H1 (cell line): Measurements from ENCODE around the gene DIP2C. TPM values are rescaled to one million over a fixed set of nuclear protein-coding genes. Genes with fewer than 3 reads are reported as not detected.

Experiments
- CTCF ChIA-PET: fragments of 300-600 bp; sonication (Branson Sonifier 250); formaldehyde crosslinking; loops from one replicate; lab custom pipeline; 2021; ENCODE audit not compliant: partially characterized antibody; lab: Charles Lee
- POLR2A ChIA-PET: fragments of 300-600 bp; sonication (Branson Sonifier 250); formaldehyde crosslinking; loops from one replicate; lab custom pipeline; 2021; ENCODE audit warnings: inconsistent platforms; ENCODE audit not compliant: partially characterized antibody; lab: Charles Lee
- DNase-seq, 2 experiments: peaks; one replicate each; pipeline versions ENCODE4 v3.0.0 to v3.0.0-alpha.2; 2010 to 2022; ENCODE audit warnings: low spot score in 2 of 2, low read depth in 1 of 2, mixed read lengths in 1 of 2
- FAIRE-seq: peaks from 2 replicates; lab custom pipeline; 2011; peaks lifted over from hg19 to GRCh38; lab: Jason Lieb, UNC
- H2AFZ ChIP-seq: 2 replicates; pipeline ENCODE4 v1.8.1; 2012; ENCODE audit warnings: low read length, inconsistent platforms
- H2AK5ac ChIP-seq: 2 replicates; pipeline ENCODE4 v1.6.1; 2013; ENCODE audit warnings: low read depth, low read length
- H2BK120ac ChIP-seq: replicated peaks from 2 replicates; pipeline ENCODE3; 2013; ENCODE audit warnings: low read depth, low read length, inconsistent platforms
- H2BK12ac ChIP-seq: 2 replicates; pipeline ENCODE4 v1.6.1; 2013; ENCODE audit warnings: low read depth, low read length
- H2BK15ac ChIP-seq: 2 replicates; pipeline ENCODE4 v1.6.1; 2013; ENCODE audit warnings: low read length
- H2BK20ac ChIP-seq: 2 replicates; pipeline ENCODE4 v1.6.1; 2013; ENCODE audit warnings: low read length
- H2BK5ac ChIP-seq: 2 replicates; pipeline ENCODE4 v1.6.1; 2013; ENCODE audit warnings: low read depth, low read length
- H3K14ac ChIP-seq: 2 replicates; pipeline ENCODE4 v1.6.1; 2013; ENCODE audit warnings: inconsistent platforms; ENCODE audit not compliant: insufficient read length
- H3K18ac ChIP-seq: 2 replicates; pipeline ENCODE4 v1.6.1; 2013; ENCODE audit warnings: low read length; ENCODE audit errors: extremely low read depth
- H3K23ac ChIP-seq: 2 replicates; pipeline ENCODE4 v1.6.1; 2013; ENCODE audit warnings: inconsistent platforms; ENCODE audit not compliant: insufficient read length
- H3K23me2 ChIP-seq: 2 replicates; pipeline ENCODE4 v1.6.1; 2013; ENCODE audit warnings: low read depth, low read length
- H3K27ac ChIP-seq: 2 replicates; pipeline ENCODE4 v1.6.1; 2011; ENCODE audit warnings: low read depth, low read length, inconsistent platforms
- H3K27me3 ChIP-seq, 4 experiments: replicated peaks in 1 of 4; 1 replicate in 1 of 4; 2 replicates in 3 of 4; pipeline versions ENCODE4 v1.6.1 to v1.8.1; 2011 to 2013; ENCODE audit warnings: low read length in 3 of 4, mild to moderate bottlenecking in 3 of 4, inconsistent platforms in 2 of 4, mixed read lengths in 2 of 4, moderate library complexity in 1 of 4; ENCODE audit not compliant: control insufficient read depth in 3 of 4, insufficient read depth in 3 of 4; ENCODE audit errors: extremely low read depth in 1 of 4
- H3K36me3 ChIP-seq, 4 experiments: 2 replicates each; pipeline versions ENCODE4 v1.6.1 to v1.8.1; 2011 to 2013; ENCODE audit warnings: mild to moderate bottlenecking in 4 of 4, low read length in 3 of 4, moderate library complexity in 2 of 4, control low read depth in 1 of 4, inconsistent platforms in 1 of 4; ENCODE audit not compliant: insufficient read depth in 4 of 4, control insufficient read depth in 2 of 4
- H3K4ac ChIP-seq: replicated peaks from 2 replicates; pipeline ENCODE3; 2013; ENCODE audit warnings: low read length, low read depth, mixed read lengths, inconsistent platforms; ENCODE audit not compliant: insufficient read length
- H3K4me1 ChIP-seq, 4 experiments: replicated peaks in 1 of 4; 1 replicate in 1 of 4; 2 replicates in 3 of 4; pipeline versions ENCODE4 v1.6.1 to v1.8.1; 2011 to 2013; ENCODE audit warnings: low read length in 3 of 4, inconsistent platforms in 2 of 4, mixed read lengths in 1 of 4; ENCODE audit not compliant: insufficient read depth in 4 of 4, control insufficient read depth in 3 of 4
- H3K4me2 ChIP-seq, 2 experiments: 2 replicates each; pipeline versions ENCODE4 v1.6.1 to v1.8.1; 2011 to 2013; ENCODE audit warnings: low read depth in 2 of 2, low read length in 2 of 2, control low read depth in 1 of 2, inconsistent platforms in 1 of 2, mild to moderate bottlenecking in 1 of 2; ENCODE audit not compliant: insufficient read depth in 1 of 2
- H3K4me3 ChIP-seq, 4 experiments: fragments of 200-600, 300-600 bp in 1 of 4; sonication (generic), shearing (Covaris generic), sonication (Bioruptor Twin) in 1 of 4; 2 replicates each; pipeline versions ENCODE4 v1.5.1 to v1.8.1; 2011 to 2016; ENCODE audit warnings: low read length in 4 of 4, low read depth in 3 of 4, control low read depth in 2 of 4, inconsistent platforms in 2 of 4, mild to moderate bottlenecking in 2 of 4, mixed read lengths in 1 of 4, moderate library complexity in 1 of 4; ENCODE audit not compliant: insufficient read depth in 2 of 4; ENCODE audit errors: extremely low read depth in 1 of 4
- H3K56ac ChIP-seq: replicated peaks from 2 replicates; pipeline ENCODE3; 2013; ENCODE audit warnings: low read depth, mild to moderate bottlenecking, mixed read lengths, low read length, inconsistent platforms; ENCODE audit not compliant: insufficient read length
- H3K79me1 ChIP-seq: 2 replicates; pipeline ENCODE4 v1.6.1; 2013; ENCODE audit warnings: low read depth, low read length, control low read depth
- H3K79me2 ChIP-seq, 2 experiments: 2 replicates each; pipeline versions ENCODE4 v1.6.1 to v1.8.1; 2012 to 2013; ENCODE audit warnings: low read length in 2 of 2, mild to moderate bottlenecking in 2 of 2, inconsistent platforms in 1 of 2; ENCODE audit not compliant: insufficient read depth in 2 of 2, control insufficient read depth in 1 of 2
- H3K9ac ChIP-seq, 4 experiments: replicated peaks in 1 of 4; 1 replicate in 1 of 4; 2 replicates in 3 of 4; pipeline versions ENCODE4 v1.6.1 to v1.8.1; 2011 to 2013; ENCODE audit warnings: low read depth in 3 of 4, low read length in 3 of 4, control low read depth in 2 of 4, mild to moderate bottlenecking in 2 of 4, moderate library complexity in 2 of 4, inconsistent platforms in 1 of 4; ENCODE audit errors: extremely low read depth in 1 of 4
- H3K9me3 ChIP-seq, 2 experiments: 2 replicates each; pipeline versions ENCODE4 v1.6.1 to v1.8.1; 2012 to 2013; ENCODE audit warnings: mild to moderate bottlenecking in 2 of 2, moderate library complexity in 2 of 2, control low read depth in 1 of 2, inconsistent platforms in 1 of 2, low read depth in 1 of 2, low read length in 1 of 2, mixed read lengths in 1 of 2; ENCODE audit not compliant: insufficient read depth in 2 of 2
- H4K20me1 ChIP-seq, 2 experiments: replicated peaks in 1 of 2; 2 replicates each; pipeline versions ENCODE3 to v1.8.1; 2011 to 2013; ENCODE audit warnings: inconsistent platforms in 2 of 2, low read length in 2 of 2, mild to moderate bottlenecking in 1 of 2; ENCODE audit not compliant: insufficient read depth in 2 of 2, control insufficient read depth in 1 of 2
- H4K5ac ChIP-seq: 2 replicates; pipeline ENCODE4 v1.6.1; 2013; ENCODE audit warnings: low read length, low read depth, mixed read lengths, inconsistent platforms; ENCODE audit not compliant: insufficient read length
- H4K8ac ChIP-seq: 2 replicates; pipeline ENCODE4 v1.8.0; 2013; ENCODE audit warnings: mild to moderate bottlenecking, moderate library complexity, low read length, inconsistent platforms; ENCODE audit not compliant: insufficient read depth; ENCODE audit errors: extremely low read depth
- H4K91ac ChIP-seq: replicated peaks from 2 replicates; pipeline ENCODE3; 2013; ENCODE audit warnings: low read length, mixed read lengths, inconsistent platforms; ENCODE audit not compliant: insufficient read length
- CTBP2 ChIP-seq: IDR thresholded peaks from 2 replicates; pipeline ENCODE4 v1.7.0; 2011; ENCODE audit warnings: borderline replicate concordance, mild to moderate bottlenecking, moderate library complexity, mixed read lengths, low read length; ENCODE audit not compliant: insufficient read depth, insufficient read length
- EGR1 ChIP-seq: IDR thresholded peaks from 2 replicates; pipeline ENCODE4 v1.6.1; 2011; ENCODE audit warnings: low read depth, low read length, borderline replicate concordance
- FOSL1 ChIP-seq: IDR thresholded peaks from 2 replicates; pipeline ENCODE4 v1.6.1; 2011; ENCODE audit warnings: mild to moderate bottlenecking, low read depth, low read length, moderate library complexity; ENCODE audit not compliant: insufficient read depth
- GTF2F1 ChIP-seq: IDR thresholded peaks from 2 replicates; pipeline ENCODE4 v1.6.1; 2012; ENCODE audit warnings: low read depth, low read length, improper control_type of control experiment, borderline replicate concordance
- KDM1A ChIP-seq: fragments of 200-600, 300-600 bp; sonication (generic); IDR thresholded peaks from 2 replicates; pipeline ENCODE4 v1.7.1; 2016; ENCODE audit warnings: mild to moderate bottlenecking, low read length, borderline replicate concordance
- MAX ChIP-seq: IDR thresholded peaks from 2 replicates; pipeline ENCODE4 v1.6.1; 2012; ENCODE audit warnings: inconsistent platforms
- NANOG ChIP-seq: IDR thresholded peaks from 2 replicates; pipeline ENCODE4 v1.6.1; 2011; ENCODE audit warnings: low read length, low read depth, mild to moderate bottlenecking, inconsistent platforms; ENCODE audit not compliant: insufficient read depth, poor library complexity, severe bottlenecking
- PHF8 ChIP-seq: fragments of 200-600 bp; sonication (generic); conservative IDR thresholded peaks from 2 replicates; pipeline ENCODE4 v1.7.1; 2012; ENCODE audit warnings: low read depth, mild to moderate bottlenecking, inconsistent platforms, low read length, moderate library complexity
- RAD21 ChIP-seq, 2 experiments: IDR thresholded peaks in 1 of 2; conservative IDR thresholded peaks in 1 of 2; 2 replicates each; pipeline ENCODE4 v1.6.1; 2011; ENCODE audit warnings: low read depth in 2 of 2, low read length in 2 of 2, improper control_type of control experiment in 1 of 2, inconsistent platforms in 1 of 2, mild to moderate bottlenecking in 1 of 2, moderate library complexity in 1 of 2
- RBBP5 ChIP-seq: IDR thresholded peaks from 2 replicates; pipeline ENCODE4 v1.7.1; 2012; ENCODE audit warnings: low read depth, mild to moderate bottlenecking, inconsistent platforms, low read length, moderate library complexity, borderline replicate concordance
- SAP30 ChIP-seq: fragments of 300-600 bp; sonication (generic); IDR thresholded peaks from 2 replicates; pipeline ENCODE4 v1.7.1; 2012; ENCODE audit warnings: low read length, moderate library complexity, mild to moderate bottlenecking, inconsistent platforms; ENCODE audit not compliant: insufficient read depth, insufficient replicate concordance
- SP1 ChIP-seq: IDR thresholded peaks from 2 replicates; pipeline ENCODE4 v1.6.1; 2011; ENCODE audit warnings: low read depth, low read length
- SP4 ChIP-seq: IDR thresholded peaks from 2 replicates; pipeline ENCODE4 v1.6.1; 2012; ENCODE audit warnings: low read length, inconsistent platforms
- SUZ12 ChIP-seq: fragments of 200-600 bp; sonication (generic); IDR thresholded peaks from 2 replicates; pipeline ENCODE4 v1.6.1; 2012; ENCODE audit warnings: mild to moderate bottlenecking, inconsistent platforms, low read length, moderate library complexity, mixed read lengths
- WGBS, 2 experiments: shearing (Covaris generic) in 1 of 2; methylation state at CpG; one replicate each; pipeline versions ENCODE4 v1.1.6 to v1.1.7; 2013 to 2015; ENCODE audit warnings: low lambda C conversion rate in 2 of 2, mixed read lengths in 2 of 2, inconsistent platforms in 1 of 2, low coverage in 1 of 2, missing lambda C conversion rate in 1 of 2; ENCODE audit not compliant: insufficient replicate concordance in 2 of 2, insufficient coverage in 1 of 2, insufficient read length in 1 of 2; ENCODE audit errors: extremely low coverage in 1 of 2, missing lambda C conversion rate in 1 of 2; 5-methylcytosine and 5-hydroxymethylcytosine counted together
- polyA plus RNA-seq, 7 experiments: library from polyadenylated mRNA; depleted of rRNA in 3 of 7; stranded (reverse) in 5 of 7; unstranded in 2 of 7; fragments of >200 nt in 5 of 7; fragments of 200-250 nt in 2 of 7; gene quantifications; 1 replicate in 5 of 7; 2 replicates in 1 of 7; 4 replicates in 1 of 7; pipeline versions ENCODE4 v1.2.1 to v1.2.3, GENCODE V29; 2011 to 2013; ENCODE audit warnings: missing spikeins in 2 of 7, mixed read lengths in 2 of 7
- total RNA-seq: library from RNA; stranded (reverse); fragmentation: NEBNext Ultra II Directional; extraction: Animal tissue kit (Norgen Biotek cat#: 25700); gene quantifications from 2 replicates; pipeline ENCODE4 v1.2.1, GENCODE V29; 2021

DIP2C gene
- total and polyA plus RNA-seq, 2 of the 8 experiments (the other 6 are each of a cell fraction or from before 2014, with no cell fraction given), result 3.8 to 9.3 TPM

- 86% methylated on average over 2 of the region's 2 CpGs; no CpG with 5 or more reads in 1 of the 2 experiments for WGBS, 2 experiments
- no peaks in the 10 kb centered on the region for H3K4me1 ChIP-seq
- H2BK20ac ChIP-seq, result no peak overlapping the region
- H2AFZ ChIP-seq, result no peak overlapping the region
- no peak overlapping the region for H2BK120ac ChIP-seq
- no peak overlapping the region for H3K18ac ChIP-seq
- H2BK12ac ChIP-seq, result no peak overlapping the region
- H3K4me2 ChIP-seq, result no peak overlapping the region
- FAIRE-seq (no peak), DNase-seq (no peak)
- H3K4me3 ChIP-seq, result no peak overlapping the region
- no peaks in the 10 kb centered on the region for H3K27me3 ChIP-seq
- ChIA-PET CTCF (interaction anchor here (1.4 kb wide), 1 partner anchor 346 kb away, joined by 3 read pairs; no protein-coding TSS in a partner anchor), POLR2A (no interaction called here)
- H4K91ac ChIP-seq, result no peak overlapping the region
- H3K4ac ChIP-seq, result no peak overlapping the region
- H4K8ac ChIP-seq, result no peak overlapping the region
- no peak overlapping the region for H3K14ac ChIP-seq
- peaks cover 0 to 4% of the 10 kb centered on the region in 2 experiments for H4K20me1 ChIP-seq
- no peaks in the 10 kb centered on the region for H3K36me3 ChIP-seq
- no peaks in the 10 kb centered on the region for H3K23me2 ChIP-seq
- H3K9me3 ChIP-seq, result no peaks in the 10 kb centered on the region
- no peak overlapping the region for H3K56ac ChIP-seq
- no peaks in the 10 kb centered on the region for H3K79me2 ChIP-seq
- H4K5ac ChIP-seq, result no peak overlapping the region
- no peak overlapping the region for H2BK5ac ChIP-seq
- H2AK5ac ChIP-seq, result no peak overlapping the region
- no peak overlapping the region for H3K23ac ChIP-seq
- H3K27ac ChIP-seq, result no peak overlapping the region
- no peak overlapping the region for H2BK15ac ChIP-seq
- no peak overlapping the region for H3K9ac ChIP-seq
- no peaks in the 10 kb centered on the region for H3K79me1 ChIP-seq
- no peak for TF ChIP-seq SUZ12
- TF ChIP-seq RAD21 (IDR thresholded peaks at IDR 0.05 in 1 of 2, conservative IDR thresholded peaks at IDR 0.05 in 1 of 2; ENCODE audit: low read depth in 2 of 2, low read length in 2 of 2), result no peak
- no peak for TF ChIP-seq GTF2F1
- no peak for TF ChIP-seq MAX
- TF ChIP-seq PHF8, result no peak
- TF ChIP-seq FOSL1, result no peak
- no peak for TF ChIP-seq EGR1
- TF ChIP-seq SAP30, result no peak
- no peak for TF ChIP-seq KDM1A
- no peak for TF ChIP-seq CTBP2
- no peak for TF ChIP-seq SP4
- TF ChIP-seq RBBP5, result no peak
- no peak for TF ChIP-seq SP1
- TF ChIP-seq NANOG, result no peak
Measured at GRCh38 chr10:443459-443858, 246.0 kb downstream of the DIP2C start.
